Fibroblast of mammary gland (primary cell): ENCODE results near the gene KCNJ9.

Source experiments
- DNase-seq: peaks from one replicate; pipeline ENCODE4 v3.0.0-alpha.2; 2010; ENCODE audit warnings: low read depth
- H3K4me3 ChIP-seq: 2 replicates; pipeline ENCODE4 v1.5.1; 2011; ENCODE audit warnings: low read depth, mild to moderate bottlenecking, low read length, moderate library complexity; ENCODE audit not compliant: control insufficient read depth
- CTCF ChIP-seq: conservative IDR thresholded peaks from 2 replicates; pipeline ENCODE4 v1.5.1; 2011; ENCODE audit warnings: low read depth, low read length, inconsistent platforms; ENCODE audit not compliant: control insufficient read depth, insufficient read depth

The KCNJ9 gene

GRCh38 chr1:160095382-160096105, 14.2 kb downstream of the KCNJ9 start:
- H3K4me3 ChIP-seq: no peak overlapping the region
- TF ChIP-seq CTCF: no peak
- DNase-seq: no peak

- H3K4me3 ChIP-seq: no peak overlapping the region
- peak; percentile 62 for DNase-seq
- TF ChIP-seq CTCF: no peak
Observed at GRCh38 chr1:160096274-160097116, 15.2 kb downstream of the KCNJ9 start.

GRCh38 chr1:160097151-160097910, 16.0 kb downstream of the KCNJ9 start:
- TF ChIP-seq CTCF: no peak
- DNase-seq: no peak
- H3K4me3 ChIP-seq: peak overlapping the region; percentile 61

GRCh38 chr1:160097911-160098851, 16.8 kb downstream of the KCNJ9 start, which contains the start of gene IGSF8:
IGSF8 (minus strand) TSS chr1:160098619; CDS start chr1:160098472, 147 bp downstream.
- TF ChIP-seq CTCF: no peak
- peak; percentile 60 for DNase-seq
- H3K4me3 ChIP-seq: peak within 1 kb of the TSS; percentile 63

GRCh38 chr1:160098852-160099561, 17.7 kb downstream of the KCNJ9 start:
- peak; percentile 84 for DNase-seq
- TF ChIP-seq CTCF: no peak

More at GRCh38 chr1:160098852-160099561, 17.7 kb downstream of the KCNJ9 start:
- H3K4me3 ChIP-seq: peak overlapping the region; percentile 63
